Muscle layer of colon (tissue), 2 donors: ENCODE data around the gene RETREG3.

Experiments
- H3K27ac ChIP-seq: one replicate; pipeline ENCODE4 v1.7.0; 2013; ENCODE audit warnings: low read depth, mild to moderate bottlenecking, low read length, moderate library complexity
- H3K27me3 ChIP-seq, 2 donors: one replicate each; pipeline ENCODE4 v1.7.0; 2013; ENCODE audit warnings: low read length in 2 of 2, mild to moderate bottlenecking in 2 of 2; ENCODE audit not compliant: insufficient read depth in 2 of 2, control insufficient read depth in 1 of 2
- H3K36me3 ChIP-seq: one replicate; pipeline ENCODE4 v1.7.0; 2013; ENCODE audit warnings: mild to moderate bottlenecking, low read length; ENCODE audit not compliant: insufficient read depth
- H3K4me1 ChIP-seq: one replicate; pipeline ENCODE4 v1.7.0; 2013; ENCODE audit warnings: mild to moderate bottlenecking, low read length; ENCODE audit not compliant: insufficient read depth
- H3K4me3 ChIP-seq, 2 donors: one replicate each; pipeline ENCODE4 v1.7.0; 2013; ENCODE audit warnings: low read length in 2 of 2, low read depth in 1 of 2, mild to moderate bottlenecking in 1 of 2, moderate library complexity in 1 of 2
- H3K9ac ChIP-seq: one replicate; pipeline ENCODE4 v1.7.0; 2013; ENCODE audit warnings: low read length
- H3K9me3 ChIP-seq: one replicate; pipeline ENCODE4 v1.7.0; 2013; ENCODE audit warnings: mild to moderate bottlenecking, low read length
- donor health status: abdominal sarcoma.
- donor health status: Adenocarcinoma of cecum.

The RETREG3 gene

GRCh38 chr17:42579794-42580551 is 29.2 kb downstream of the RETREG3 start:
- Histone ChIP-seq H3K9me3 (no peaks in the 10 kb centered on the region), H3K27me3 (no peaks in the 10 kb centered on the region), H3K4me1 (peaks cover 13% of the 10 kb centered on the region), H3K9ac (no peak overlapping the region), H3K36me3 (peaks cover 52% of the 10 kb centered on the region), H3K27ac (no peak overlapping the region), H3K4me3 (no peak overlapping the region)

- Histone ChIP-seq H3K9ac (peak overlapping the region; percentile 37), H3K4me3 (peak overlapping the region; percentile 82 to 91), H3K4me1 (peaks cover 12% of the 10 kb centered on the region), H3K36me3 (peaks cover 52% of the 10 kb centered on the region), H3K27me3 (no peaks in the 10 kb centered on the region), H3K9me3 (no peaks in the 10 kb centered on the region), H3K27ac (peak overlapping the region; percentile 96)
Observed at GRCh38 chr17:42578282-42578869, 30.8 kb downstream of the RETREG3 start.

- Histone ChIP-seq H3K27ac (peak within 1 kb of the TSS; percentile 96), H3K4me3 (peak within 1 kb of the TSS; percentile 82 to 91), H3K4me1 (peaks cover 12% of the 10 kb centered on the region), H3K9ac (peak within 1 kb of the TSS; percentile 37), H3K27me3 (no peaks in the 10 kb centered on the region), H3K36me3 (peaks cover 52% of the 10 kb centered on the region), H3K9me3 (no peaks in the 10 kb centered on the region)
Observed at GRCh38 chr17:42577532-42578281, 31.5 kb downstream of the RETREG3 start, which contains the start of gene PSMC3IP. PSMC3IP (minus strand) TSS chr17:42577729; CDS start chr17:42577686, 43 bp downstream.

- Histone ChIP-seq H3K27ac (peak overlapping the region; percentile 96), H3K36me3 (peaks cover 52% of the 10 kb centered on the region)
Observed at GRCh38 chr17:42577140-42577531, 32.0 kb downstream of the RETREG3 start.

GRCh38 chr17:42574463-42574862 is 34.7 kb downstream of the RETREG3 start:
- H3K4me1 ChIP-seq: peaks cover 12% of the 10 kb centered on the region
- no peaks in the 10 kb centered on the region for H3K9me3 ChIP-seq
- no peak overlapping the region for H3K9ac ChIP-seq
- no peak overlapping the region for H3K4me3 ChIP-seq
- no peak overlapping the region for H3K27ac ChIP-seq
- peaks cover 58% of the 10 kb centered on the region for H3K36me3 ChIP-seq
- H3K27me3 ChIP-seq: no peaks in the 10 kb centered on the region

More at GRCh38 chr17:42577140-42577531, 32.0 kb downstream of the RETREG3 start:
- Histone ChIP-seq H3K27me3 (no peaks in the 10 kb centered on the region), H3K9ac (peak overlapping the region; percentile 7), H3K4me3 (peak overlapping the region; percentile 58 to 91), H3K4me1 (peaks cover 12% of the 10 kb centered on the region), H3K9me3 (no peaks in the 10 kb centered on the region)

GRCh38 chr17:42573095-42573494 is 36.1 kb downstream of the RETREG3 start:
- Histone ChIP-seq H3K27ac (no peak overlapping the region), H3K4me3 (no peak overlapping the region), H3K27me3 (no peaks in the 10 kb centered on the region), H3K9ac (no peak overlapping the region), H3K4me1 (peaks cover 14% of the 10 kb centered on the region), H3K36me3 (peaks cover 70% of the 10 kb centered on the region), H3K9me3 (no peaks in the 10 kb centered on the region)

- Histone ChIP-seq H3K4me1 (peaks cover 13% of the 10 kb centered on the region), H3K9ac (no peak overlapping the region), H3K27me3 (no peaks in the 10 kb centered on the region), H3K27ac (no peak overlapping the region), H3K4me3 (no peak overlapping the region), H3K36me3 (peaks cover 70% of the 10 kb centered on the region), H3K9me3 (no peaks in the 10 kb centered on the region)
Observed at GRCh38 chr17:42571435-42572225, 37.5 kb downstream of the RETREG3 start.

- Histone ChIP-seq H3K27me3 (no peaks in the 10 kb centered on the region), H3K9me3 (no peaks in the 10 kb centered on the region), H3K36me3 (peaks cover 75% of the 10 kb centered on the region), H3K4me3 (no peak overlapping the region), H3K9ac (no peak overlapping the region), H3K27ac (no peak overlapping the region), H3K4me1 (peaks cover 30% of the 10 kb centered on the region)
Observed at GRCh38 chr17:42568341-42569111, 40.6 kb downstream of the RETREG3 start.

GRCh38 chr17:42566883-42567573 is 42.1 kb downstream of the RETREG3 start, which contains the start of gene MLX:
MLX (plus strand) TSS chr17:42567100; CDS start chr17:42567125, 25 bp downstream.
- peak within 1 kb of the TSS; percentile 95 for H3K27ac ChIP-seq
- peaks cover 61% of the 10 kb centered on the region for H3K36me3 ChIP-seq
- peaks cover 39% of the 10 kb centered on the region for H3K4me1 ChIP-seq
- H3K4me3 ChIP-seq: peak within 1 kb of the TSS; percentile 94 to 97
- no peaks in the 10 kb centered on the region for H3K27me3 ChIP-seq
- no peaks in the 10 kb centered on the region for H3K9me3 ChIP-seq
- H3K9ac ChIP-seq: peak within 1 kb of the TSS; percentile 61
